ENCODE results near the gene MAPKAP1.

GRCh38 chr9:125496313-125496834 is 210.6 kb downstream of the MAPKAP1 start:
- TF ChIP-seq GATA2 (IDR thresholded peaks at IDR 0.05; ENCODE audit: low read depth, low read length) (no peak), GATA3 (IDR thresholded peaks at IDR 0.05; ENCODE audit: low read depth, low read length) (no peak)

Data from SH-SY5Y (cell line).